ENCODE data around the gene RETSAT.
"Not testable (repeated sequence)": the region's sequence is repeated elsewhere in the genome, so short reads cannot be mapped to it uniquely, and the experiment has no call there.

RETSAT gene

DNA sequence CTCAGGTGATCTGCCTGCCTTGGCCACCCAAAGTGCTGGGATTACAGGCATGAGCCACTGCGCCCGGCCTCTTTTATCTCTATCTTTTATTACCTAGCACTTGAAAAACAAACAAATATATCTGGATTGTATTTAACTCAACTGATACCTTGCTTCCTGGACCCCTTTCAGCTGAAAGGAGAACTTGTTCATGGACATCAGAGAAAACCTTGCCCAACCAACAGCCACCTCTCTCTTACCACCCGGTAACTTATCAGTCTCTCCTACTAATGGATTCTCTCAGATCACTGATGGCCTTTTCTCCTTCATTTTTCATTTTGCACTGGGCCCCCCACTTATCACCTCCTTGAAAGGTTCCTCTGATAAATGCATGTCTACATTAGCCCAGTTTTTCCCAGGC lies 6.7 kb downstream of the RETSAT start:
- no peak for TF ChIP-seq CTCF (IDR thresholded peaks at IDR 0.05)
- DNase-seq (ENCODE audit: low spot score), result no peak
- Histone ChIP-seq H3K4me3 (no peak overlapping the region), H3K27ac (no peak overlapping the region)

DNA sequence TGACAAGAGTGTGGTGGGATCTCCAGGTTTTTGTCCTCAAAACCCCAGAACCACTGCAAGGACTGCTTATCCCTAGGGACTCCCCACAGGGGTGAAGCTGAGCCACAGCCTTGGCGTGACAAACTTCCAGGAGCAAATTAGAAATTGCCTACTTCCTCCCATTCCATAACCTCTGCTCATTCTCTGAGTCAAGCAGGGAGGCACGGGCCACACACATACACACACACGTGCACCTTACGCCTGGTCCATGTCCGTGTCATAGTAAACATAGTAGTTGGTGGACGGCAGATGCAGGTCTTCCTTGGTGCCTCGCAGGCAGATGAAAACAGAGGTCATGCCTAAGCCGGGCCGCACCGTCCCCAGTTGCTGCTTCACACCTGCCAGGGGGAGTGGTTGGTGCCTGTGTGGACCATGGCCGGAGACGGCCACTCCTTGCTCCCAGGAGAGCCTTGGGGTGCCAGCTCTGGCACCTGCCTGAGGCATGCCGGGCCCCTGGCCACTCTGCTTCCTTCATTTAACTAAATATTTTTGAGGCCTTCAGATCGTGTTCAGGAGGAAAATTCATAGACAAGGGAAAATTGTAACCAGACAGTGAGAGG lies 9.9 kb downstream of the RETSAT start:
- no peak overlapping the region for H3K27ac ChIP-seq
- no peak for DNase-seq (ENCODE audit: low spot score)
- no peak overlapping the region for H3K4me3 ChIP-seq
- TF ChIP-seq CTCF (IDR thresholded peaks at IDR 0.05), result no peak

- DNase-seq (ENCODE audit: low spot score); H3K27ac ChIP-seq; H3K4me3 ChIP-seq: not testable (repeated sequence)
Observed at GRCh38 chr2:85343207-85343895, 11.0 kb downstream of the RETSAT start.

DNA sequence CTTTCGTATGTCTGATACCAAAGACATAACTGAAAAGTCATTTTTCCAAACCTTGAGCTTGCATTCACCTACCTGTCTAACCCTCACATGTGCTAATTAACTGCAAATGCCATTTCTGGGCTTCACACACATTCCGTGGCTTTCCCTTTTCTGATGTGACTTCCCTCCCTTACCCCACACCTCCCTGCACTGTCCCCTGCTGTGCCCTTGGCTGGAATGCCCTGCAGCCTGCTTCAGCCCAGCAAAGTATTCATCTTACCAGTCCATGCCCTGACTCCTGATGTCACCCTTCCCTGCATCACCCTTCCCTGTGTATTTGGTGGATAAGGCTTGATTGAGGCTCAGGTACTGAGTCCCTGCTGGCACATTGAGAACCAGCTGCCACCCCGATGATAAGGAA lies 12.2 kb downstream of the RETSAT start:
- no peak overlapping the region for H3K4me3 ChIP-seq
- H3K27ac ChIP-seq, result no peak overlapping the region
- no peak for DNase-seq (ENCODE audit: low spot score)
- TF ChIP-seq CTCF (IDR thresholded peaks at IDR 0.05), result no peak

- Histone ChIP-seq H3K27ac (no peak overlapping the region), H3K4me3 (no peak overlapping the region)
- no peak for DNase-seq (ENCODE audit: low spot score)
- no peak for TF ChIP-seq CTCF (IDR thresholded peaks at IDR 0.05)
Observed at GRCh38 chr2:85341269-85342029, 12.9 kb downstream of the RETSAT start.

DNA sequence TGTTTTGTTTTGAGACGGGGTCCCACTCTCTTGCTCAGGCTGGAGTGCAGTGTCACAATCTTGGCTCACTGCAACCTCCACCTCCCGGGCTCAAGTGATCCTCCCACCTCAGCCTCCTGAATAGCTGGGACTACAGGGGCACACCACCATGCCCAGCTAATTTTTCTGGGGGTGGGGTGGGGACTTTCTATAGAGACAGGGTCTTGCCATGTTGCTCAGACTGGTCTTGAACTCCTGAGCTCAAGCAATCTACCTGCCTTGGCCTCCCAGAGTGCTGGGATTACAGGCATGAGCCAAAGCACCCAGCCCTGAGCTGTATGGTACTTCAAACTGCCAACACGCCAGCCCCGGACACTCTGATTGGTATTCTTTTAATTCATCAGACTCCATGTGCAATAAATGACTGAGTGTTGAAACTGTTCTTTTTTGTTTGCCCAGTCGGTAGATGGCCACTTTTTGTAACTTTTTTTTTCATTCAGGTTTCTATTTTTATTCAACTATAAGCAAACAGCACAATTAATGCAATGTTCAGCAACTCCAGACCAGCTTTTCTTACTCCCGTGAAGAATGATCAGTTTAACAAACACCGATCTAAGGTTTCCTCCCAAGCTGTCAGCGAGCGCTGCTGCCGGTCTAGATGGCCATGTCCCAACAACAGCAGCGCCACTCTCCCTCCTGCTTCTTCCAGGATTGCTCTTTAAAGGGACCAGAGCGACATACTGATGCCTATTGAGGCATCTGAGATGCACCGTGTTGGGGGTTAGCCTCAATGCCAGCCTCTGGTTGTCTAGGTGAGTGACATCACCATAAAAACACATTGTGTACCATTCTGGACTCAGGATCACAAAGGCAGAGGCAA lies 14.1 kb downstream of the RETSAT start:
- Histone ChIP-seq H3K4me3 (no peak overlapping the region), H3K27ac (no peak overlapping the region)
- TF ChIP-seq CTCF (IDR thresholded peaks at IDR 0.05), result no peak
- DNase-seq (ENCODE audit: low spot score), result no peak

DNA sequence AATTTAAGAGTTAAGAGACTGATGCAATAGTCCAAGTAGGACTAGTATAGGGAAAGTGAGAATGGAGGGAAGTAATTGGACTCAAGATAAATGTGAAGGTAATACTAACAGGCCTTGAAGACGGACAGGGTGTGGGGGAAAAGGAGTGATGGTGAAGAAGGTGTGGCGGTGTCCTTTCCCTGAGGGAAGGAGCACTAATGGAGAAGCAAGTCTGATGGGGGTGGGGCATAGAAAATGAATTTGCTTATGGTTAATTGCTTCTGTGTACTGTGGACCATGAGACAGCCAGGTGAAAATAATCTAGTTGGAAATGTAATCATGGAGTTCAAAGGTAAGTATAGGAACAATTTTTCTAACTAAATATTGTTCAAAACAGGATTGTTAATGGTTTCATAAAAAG lies 19.4 kb downstream of the RETSAT start:
- H3K4me3 ChIP-seq, result no peak overlapping the region
- H3K27ac ChIP-seq, result no peak overlapping the region
- no peak for TF ChIP-seq CTCF (IDR thresholded peaks at IDR 0.05)
- no peak for DNase-seq (ENCODE audit: low spot score)

DNA sequence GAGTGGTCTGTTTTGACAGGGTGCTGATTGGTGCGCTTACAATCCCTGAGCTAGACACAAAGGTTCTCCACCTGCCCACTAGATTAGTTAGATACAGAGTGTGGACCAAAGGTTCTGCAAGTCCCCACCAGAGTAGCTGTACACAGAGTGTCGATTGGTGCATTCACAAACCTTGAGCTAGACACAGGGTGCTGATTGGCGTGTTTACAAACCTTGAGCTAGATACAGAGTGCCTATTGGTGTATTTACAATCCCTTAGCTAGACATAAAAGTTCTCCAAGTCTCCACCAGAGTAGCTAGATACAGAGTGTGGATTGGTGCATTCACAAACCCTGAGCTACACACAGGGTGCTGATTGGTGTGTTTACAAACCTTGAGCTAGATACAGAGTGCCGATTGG lies 20.5 kb downstream of the RETSAT start:
- not testable (repeated sequence) for H3K4me3 ChIP-seq; H3K27ac ChIP-seq; DNase-seq (ENCODE audit: low spot score)
